HG03378 (cell line): ENCODE measurements around the gene TDRD9.

ENCODE experiments used
- ATAC-seq: cut with Tn5 transposase; IDR thresholded peaks from one replicate; pipeline ENCODE4 v1.9.1; 2021; ENCODE audit warnings: mild to moderate bottlenecking, moderate library complexity; ENCODE audit not compliant: unreplicated experiment

TDRD9 gene

DNA sequence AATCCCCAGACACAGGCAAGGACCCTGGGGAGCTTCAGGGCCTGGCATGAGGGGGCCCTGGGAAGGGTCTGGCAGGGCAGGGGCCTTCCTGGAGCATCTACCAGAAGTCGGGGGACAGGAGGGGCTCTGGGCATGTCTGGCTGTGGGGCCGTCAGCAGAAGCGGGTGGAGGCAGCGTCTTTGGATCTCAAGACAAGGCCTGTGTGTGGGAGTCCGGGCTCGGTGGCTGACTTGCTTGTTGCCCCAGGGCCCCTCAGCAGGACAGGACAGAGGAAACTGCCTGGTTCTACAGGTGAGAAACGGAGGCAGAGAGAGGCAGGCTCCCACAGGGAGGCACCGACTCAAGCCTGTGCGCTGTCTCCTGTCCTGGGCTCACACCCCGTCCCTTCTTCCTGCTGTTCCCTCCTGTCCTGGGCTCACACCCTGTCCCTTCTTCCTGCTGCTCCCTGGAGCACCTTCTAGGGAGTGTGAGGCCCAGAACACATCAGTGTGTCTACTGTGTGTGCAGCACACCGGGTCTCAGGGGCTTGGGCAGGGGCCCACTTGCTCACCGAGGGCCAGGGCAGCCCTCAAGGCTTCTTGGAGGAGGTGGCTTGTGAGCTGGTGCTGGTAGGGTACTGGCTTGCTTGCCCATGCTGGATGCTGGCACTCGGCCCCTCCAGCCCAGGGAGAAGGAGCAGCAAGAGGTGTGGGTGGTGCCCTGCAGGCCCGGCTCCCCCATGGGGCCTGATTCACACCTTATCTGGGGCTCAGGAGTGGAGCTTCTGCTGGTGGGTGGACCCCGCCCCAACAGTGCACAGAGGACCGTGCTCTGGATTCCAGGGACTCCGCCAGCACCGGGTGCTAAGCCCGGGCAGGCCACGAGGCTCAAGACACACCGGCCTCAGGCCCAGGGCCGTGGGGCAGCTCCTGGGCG is 172.2 kb downstream of the TDRD9 start:
- no peak for ATAC-seq

DNA sequence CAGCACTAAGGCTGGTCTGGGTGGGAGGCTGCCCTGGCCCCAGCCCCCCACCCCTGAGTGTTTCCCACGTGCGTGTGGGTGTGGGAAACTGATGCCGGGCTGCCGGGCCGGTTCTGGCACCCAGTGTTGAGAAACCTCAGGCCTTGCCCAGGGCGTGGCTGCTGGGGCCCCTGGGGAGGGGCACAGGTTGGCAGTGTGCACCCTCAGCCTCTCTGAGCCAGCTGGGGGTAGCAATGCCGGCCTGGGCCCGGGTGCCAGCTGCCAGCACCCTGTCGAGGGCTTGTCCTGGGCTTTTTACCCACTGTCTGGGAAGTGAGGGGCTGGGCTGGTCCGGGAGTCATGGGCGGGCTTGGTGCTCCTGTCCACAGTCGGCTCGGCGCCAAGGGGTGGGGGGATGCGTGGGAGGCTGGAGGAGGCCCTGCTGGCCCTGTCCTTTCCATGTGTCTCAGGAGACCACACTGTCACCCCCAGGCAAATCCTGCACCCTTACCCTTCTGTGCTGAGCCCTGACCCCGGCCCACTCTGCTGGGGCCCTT is 172.9 kb downstream of the TDRD9 start:
- ATAC-seq: no peak

DNA sequence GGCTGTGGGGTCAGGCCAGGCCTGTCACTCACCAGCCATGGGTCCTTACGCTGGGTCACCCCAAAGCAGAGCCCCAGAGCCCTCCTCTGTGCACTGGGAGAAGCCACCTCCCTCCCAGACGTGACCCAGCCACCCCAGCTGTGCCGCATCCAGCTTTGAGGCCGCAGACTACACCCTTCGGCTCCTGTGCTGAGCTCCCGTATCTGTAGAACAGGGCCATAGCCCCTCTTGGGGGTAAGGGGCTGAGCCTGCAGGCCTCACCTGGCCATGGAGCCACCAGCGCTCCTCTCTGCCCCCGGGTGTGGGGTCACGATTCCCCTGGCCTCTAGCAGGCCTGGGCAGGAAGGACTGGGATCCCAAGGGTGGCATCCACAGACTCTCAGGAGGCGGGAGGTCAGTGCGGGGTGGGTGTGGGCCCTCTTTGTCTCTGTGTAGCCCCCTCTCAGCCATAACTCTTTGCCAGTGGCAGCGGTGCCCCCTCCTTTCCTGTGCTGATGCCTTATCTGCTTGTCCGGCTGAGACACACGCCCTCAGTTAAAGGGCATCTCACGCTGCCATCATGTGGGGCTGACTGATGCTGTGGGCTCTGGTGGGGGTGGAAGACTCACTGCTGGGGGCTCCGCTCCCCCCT is 173.5 kb downstream of the TDRD9 start:
- no peak for ATAC-seq
